HEK293 (cell line): ENCODE data around the gene CCSER2.

Source experiments
- CTCF ChIA-PET: fragments of 350-600 bp; formaldehyde crosslinking; extraction: SDS; loops from one replicate; lab custom pipeline; 2021; ENCODE audit warnings: antibody characterized with exemption; lab: Yijun Ruan, JAX
- POLR2A ChIA-PET: fragments of 300-600 bp; formaldehyde crosslinking; extraction: SDS; loops from one replicate; lab custom pipeline; 2020; ENCODE audit warnings: antibody characterized with exemption, inconsistent platforms; lab: Yijun Ruan, JAX
- H3K27ac ChIP-seq: fragments of 200-500 bp; sonication (Bioruptor generic); 2 replicates; pipeline ENCODE4 v1.5.1; 2014; ENCODE audit warnings: low read depth, low read length, control low read depth, inconsistent platforms; ENCODE audit errors: extremely low read depth
- H3K36me3 ChIP-seq, 2 experiments: fragments of 200-500 bp in 1 of 2; sonication (Bioruptor generic) in 1 of 2; 1 replicate in 1 of 2; 2 replicates in 1 of 2; pipeline ENCODE4 v1.5.1; 2014 to 2017; ENCODE audit warnings: inconsistent platforms in 2 of 2, low read length in 2 of 2; ENCODE audit not compliant: control insufficient read depth in 2 of 2, insufficient read depth in 1 of 2
- H3K4me1 ChIP-seq: fragments of 200-500 bp; sonication (Bioruptor generic); 2 replicates; pipeline ENCODE4 v1.5.1; 2014; ENCODE audit warnings: mild to moderate bottlenecking, low read length, inconsistent platforms; ENCODE audit not compliant: control insufficient read depth, insufficient read depth
- H3K4me3 ChIP-seq: 2 replicates; pipeline ENCODE4 v1.5.1; 2011; ENCODE audit warnings: low read depth, mild to moderate bottlenecking, control low read depth, low read length, moderate library complexity
- H3K9me3 ChIP-seq: fragments of 200-500 bp; sonication (Bioruptor generic); 2 replicates; pipeline ENCODE4 v1.5.1; 2014; ENCODE audit warnings: low read depth, low read length, inconsistent platforms; ENCODE audit not compliant: control insufficient read depth, insufficient read depth
- GLI4 ChIP-seq: fragments of 450-650 bp; formaldehyde crosslinking; IDR thresholded peaks from 2 replicates; pipeline ENCODE4 v1.5.1; 2016; ENCODE audit warnings: missing biosample characterization, missing genetic modification characterization
- GLIS2 ChIP-seq: fragments of 450-650 bp; formaldehyde crosslinking; IDR thresholded peaks from 2 replicates; pipeline ENCODE4 v1.5.1; 2016; ENCODE audit warnings: missing biosample characterization, missing genetic modification characterization
- KLF1 ChIP-seq: fragments of 450-650 bp; formaldehyde crosslinking; IDR thresholded peaks from 2 replicates; pipeline ENCODE4 v1.5.1; 2016; ENCODE audit warnings: missing biosample characterization, missing genetic modification characterization
- KLF17 ChIP-seq: fragments of 450-650 bp; formaldehyde crosslinking; IDR thresholded peaks from 2 replicates; pipeline ENCODE4 v1.5.1; 2016; ENCODE audit warnings: missing biosample characterization, missing genetic modification characterization
- KLF9 ChIP-seq: fragments of 450-650 bp; formaldehyde crosslinking; IDR thresholded peaks from 2 replicates; pipeline ENCODE4 v1.5.1; 2016; ENCODE audit warnings: missing biosample characterization, missing genetic modification characterization, low read depth
- OSR2 ChIP-seq: fragments of 450-650 bp; formaldehyde crosslinking; IDR thresholded peaks from 2 replicates; pipeline ENCODE4 v1.5.1; 2016; ENCODE audit warnings: missing biosample characterization, missing genetic modification characterization
- SP3 ChIP-seq: fragments of 450-650 bp; formaldehyde crosslinking; IDR thresholded peaks from 2 replicates; pipeline ENCODE4 v1.5.1; 2016; ENCODE audit warnings: missing biosample characterization, missing genetic modification characterization
- TRIM28 ChIP-seq: IDR thresholded peaks from 2 replicates; pipeline ENCODE4 v1.6.1; 2011; ENCODE audit warnings: low read length, control low read depth, borderline replicate concordance
- WT1 ChIP-seq: fragments of 450-650 bp; formaldehyde crosslinking; IDR thresholded peaks from 2 replicates; pipeline ENCODE4 v1.5.1; 2016; ENCODE audit warnings: missing biosample characterization, missing genetic modification characterization
- YY1 ChIP-seq: fragments of 450-650 bp; formaldehyde crosslinking; IDR thresholded peaks from 2 replicates; pipeline ENCODE4 v1.5.1; 2018; ENCODE audit warnings: missing biosample characterization, missing genetic modification characterization
- ZBTB10 ChIP-seq: fragments of 450-650 bp; formaldehyde crosslinking; IDR thresholded peaks from 2 replicates; pipeline ENCODE4 v1.5.1; 2016; ENCODE audit warnings: missing biosample characterization, missing genetic modification characterization
- ZBTB44 ChIP-seq: fragments of 450-650 bp; IDR thresholded peaks from 2 replicates; pipeline ENCODE4 v1.5.1; 2018; ENCODE audit warnings: missing biosample characterization, mild to moderate bottlenecking, missing genetic modification characterization
- ZBTB49 ChIP-seq: fragments of 450-650 bp; formaldehyde crosslinking; IDR thresholded peaks from 2 replicates; pipeline ENCODE4 v1.5.1; 2016; ENCODE audit warnings: missing biosample characterization, missing genetic modification characterization, low read depth
- ZEB2 ChIP-seq: fragments of 450-650 bp; formaldehyde crosslinking; IDR thresholded peaks from 2 replicates; pipeline ENCODE4 v1.5.1; 2016; ENCODE audit warnings: missing biosample characterization, missing genetic modification characterization
- ZNF133 ChIP-seq: fragments of 450-650 bp; formaldehyde crosslinking; IDR thresholded peaks from 2 replicates; pipeline ENCODE4 v1.5.1; 2016; ENCODE audit warnings: missing biosample characterization, missing genetic modification characterization
- ZNF2 ChIP-seq: fragments of 450-650 bp; formaldehyde crosslinking; IDR thresholded peaks from 2 replicates; pipeline ENCODE4 v1.5.1; 2016; ENCODE audit warnings: missing biosample characterization, missing genetic modification characterization
- ZNF341 ChIP-seq: fragments of 450-650 bp; formaldehyde crosslinking; IDR thresholded peaks from 2 replicates; pipeline ENCODE4; 2016; ENCODE audit warnings: low read depth, missing biosample characterization, missing genetic modification characterization
- ZNF513 ChIP-seq: fragments of 450-650 bp; IDR thresholded peaks from 2 replicates; pipeline ENCODE4 v1.5.1; 2018; ENCODE audit warnings: missing biosample characterization, missing genetic modification characterization
- ZNF514 ChIP-seq: fragments of 450-650 bp; formaldehyde crosslinking; IDR thresholded peaks from 2 replicates; pipeline ENCODE4 v1.5.1; 2016; ENCODE audit warnings: missing biosample characterization, missing genetic modification characterization
- ZNF600 ChIP-seq: fragments of 450-650 bp; formaldehyde crosslinking; IDR thresholded peaks from 2 replicates; pipeline ENCODE4 v1.5.1; 2016; ENCODE audit warnings: missing biosample characterization, missing genetic modification characterization
- ZNF621 ChIP-seq: fragments of 450-650 bp; formaldehyde crosslinking; IDR thresholded peaks from 2 replicates; pipeline ENCODE4 v1.5.1; 2017; ENCODE audit warnings: missing biosample characterization, missing genetic modification characterization
- ZNF629 ChIP-seq: fragments of 450-650 bp; formaldehyde crosslinking; IDR thresholded peaks from 2 replicates; pipeline ENCODE4 v1.5.1; 2017; ENCODE audit warnings: missing biosample characterization, missing genetic modification characterization
- ZNF660 ChIP-seq: fragments of 450-650 bp; IDR thresholded peaks from 2 replicates; pipeline ENCODE4 v1.5.1; 2018; ENCODE audit warnings: missing biosample characterization, mild to moderate bottlenecking, missing genetic modification characterization
- ZNF664 ChIP-seq: fragments of 450-650 bp; formaldehyde crosslinking; IDR thresholded peaks from 2 replicates; pipeline ENCODE4 v1.5.1; 2016; ENCODE audit warnings: missing biosample characterization, missing genetic modification characterization
- ZNF792 ChIP-seq: fragments of 450-650 bp; formaldehyde crosslinking; IDR thresholded peaks from 2 replicates; pipeline ENCODE4 v1.5.1; 2016; ENCODE audit warnings: missing biosample characterization, missing genetic modification characterization

The CCSER2 gene

GRCh38 chr10:84537447-84537931 is 209.1 kb downstream of the CCSER2 start (continued):
- no peak for TF ChIP-seq ZNF513 (tag by site-specific recombination)
- TF ChIP-seq ZEB2 (tag by site-specific recombination): no peak
- no peak for TF ChIP-seq ZNF341
- peak; percentile 42; the same call in 1 of the 2 replicates for TF ChIP-seq KLF9 (tag by site-specific recombination)
- peak; percentile 34; the same call in 1 of the 2 replicates for TF ChIP-seq ZNF2 (tag by site-specific recombination)
- TF ChIP-seq ZNF660 (tag by site-specific recombination): peak; percentile 56
- no peak for TF ChIP-seq ZNF629 (tag by site-specific recombination)

GRCh38 chr10:84538036-84538435 is 209.6 kb downstream of the CCSER2 start:
- CTCF ChIA-PET: interaction anchor here (0.5 to 10.3 kb wide), 36 partner anchors 12 to 472 kb away, joined by 3 to 291 read pairs (median 6); no protein-coding TSS in a partner anchor
- TF ChIP-seq OSR2 (tag by site-specific recombination) (no peak), ZNF664 (tag by site-specific recombination) (no peak), KLF17 (tag by site-specific recombination) (no peak), SP3 (tag by site-specific recombination) (no peak), KLF1 (tag by site-specific recombination) (no peak), WT1 (tag by site-specific recombination) (no peak), ZNF621 (tag by site-specific recombination) (no peak), ZNF133 (tag by site-specific recombination) (no peak), ZNF600 (tag by site-specific recombination) (no peak), ZBTB49 (tag by site-specific recombination) (no peak), ZNF792 (tag by site-specific recombination) (no peak)

GRCh38 chr10:84539216-84539615 is 210.8 kb downstream of the CCSER2 start:
- Histone ChIP-seq H3K9me3 (no peaks in the 10 kb centered on the region), H3K36me3 (no peaks in the 10 kb centered on the region), H3K27ac (no peak overlapping the region), H3K4me1 (no peaks in the 10 kb centered on the region), H3K4me3 (no peak overlapping the region)
- ChIA-PET POLR2A (no interaction called here), CTCF (interaction anchor here (0.6 to 10.3 kb wide), 19 partner anchors 11 to 389 kb away, joined by 3 to 291 read pairs (median 7); no protein-coding TSS in a partner anchor)
- TF ChIP-seq YY1 (no peak), ZBTB44 (tag by site-specific recombination) (no peak), ZNF514 (tag by site-specific recombination) (no peak), ZNF621 (tag by site-specific recombination) (no peak), GLI4 (tag by site-specific recombination) (no peak), ZBTB10 (tag by site-specific recombination) (no peak), GLIS2 (no peak), TRIM28 (no peak)

More at GRCh38 chr10:84538036-84538435, 209.6 kb downstream of the CCSER2 start:
- no peaks in the 10 kb centered on the region for H3K4me1 ChIP-seq
- no peak overlapping the region for H3K27ac ChIP-seq
- POLR2A ChIA-PET: no interaction called here
- no peak overlapping the region for H3K4me3 ChIP-seq
- H3K36me3 ChIP-seq: no peaks in the 10 kb centered on the region
- no peaks in the 10 kb centered on the region for H3K9me3 ChIP-seq
